CD4-positive, alpha-beta T cell (primary cell): ENCODE measurements around the gene RNF152. TPM values are rescaled to one million over a fixed set of nuclear protein-coding genes. Genes with fewer than 3 reads are reported as not detected.

Experiments
- ATAC-seq: fragments of 200-7000 bp; cut with Tn5 transposase; one replicate; pipeline ENCODE4 v1.10.0; 2022; ENCODE audit warnings: mild to moderate bottlenecking; ENCODE audit not compliant: poor library complexity
- CTCF ChIA-PET: fragments of 350-600 bp; sonication (Branson Sonifier 250); formaldehyde crosslinking; loops from one replicate; lab custom pipeline; 2021; ENCODE audit warnings: antibody characterized with exemption, inconsistent platforms; lab: Charles Lee
- POLR2A ChIA-PET: fragments of 350-600 bp; sonication (Branson Sonifier 250); formaldehyde crosslinking; loops from one replicate; lab custom pipeline; 2021; ENCODE audit warnings: antibody characterized with exemption, inconsistent platforms; lab: Charles Lee
- DNase-seq, 14 experiments: peaks; one replicate each; pipeline ENCODE4 v3.0.0-alpha.2; 2013 to 2020; ENCODE audit warnings: mixed read lengths in 2 of 14
- H3K27ac ChIP-seq, 2 donors: one replicate each; pipeline versions ENCODE4 v1.5.1 to v1.7.0; 2013; ENCODE audit warnings: low read length in 2 of 2, low read depth in 1 of 2, mild to moderate bottlenecking in 1 of 2
- H3K27me3 ChIP-seq, 2 experiments: 1 replicate in 1 of 2; 2 replicates in 1 of 2; pipeline versions ENCODE4 v1.6.1 to v1.7.0; 2013; ENCODE audit warnings: low read length in 2 of 2, control low read depth in 1 of 2, mild to moderate bottlenecking in 1 of 2, moderate library complexity in 1 of 2; ENCODE audit not compliant: insufficient read depth in 2 of 2, control insufficient read depth in 1 of 2
- H3K36me3 ChIP-seq: one replicate; pipeline ENCODE4 v1.6.1; 2013; ENCODE audit warnings: low read length, control low read depth; ENCODE audit not compliant: insufficient read depth
- H3K4me1 ChIP-seq: one replicate; pipeline ENCODE4 v1.6.1; 2013; ENCODE audit warnings: low read length, control low read depth; ENCODE audit not compliant: insufficient read depth
- H3K4me3 ChIP-seq: one replicate; pipeline ENCODE4 v1.5.1; 2013; ENCODE audit warnings: mild to moderate bottlenecking, low read length, moderate library complexity
- H3K9me3 ChIP-seq, 2 experiments: 1 replicate in 1 of 2; 2 replicates in 1 of 2; pipeline versions ENCODE4 v1.6.1 to v1.7.0; 2013; ENCODE audit warnings: low read length in 2 of 2, mild to moderate bottlenecking in 2 of 2, control low read depth in 1 of 2, moderate library complexity in 1 of 2; ENCODE audit not compliant: control insufficient read depth in 1 of 2, insufficient read depth in 1 of 2
- H3K27ac Mint-ChIP-seq: one replicate; pipeline ENCODE4 v1.8.0; 2020; ENCODE audit warnings: mixed read lengths
- H3K27me3 Mint-ChIP-seq: one replicate; pipeline ENCODE4 v1.8.0; 2021; ENCODE audit warnings: mixed read lengths
- H3K36me3 Mint-ChIP-seq: one replicate; pipeline ENCODE4 v1.8.0; 2021; ENCODE audit warnings: low read depth, mixed read lengths
- H3K4me1 Mint-ChIP-seq: one replicate; pipeline ENCODE4 v1.8.0; 2021; ENCODE audit warnings: low read depth, mixed read lengths
- H3K4me3 Mint-ChIP-seq: one replicate; pipeline ENCODE4 v1.8.0; 2020; ENCODE audit warnings: mild to moderate bottlenecking, mixed read lengths
- H3K9me3 Mint-ChIP-seq: one replicate; pipeline ENCODE4 v1.8.0; 2020; ENCODE audit warnings: mixed read lengths
- intact Hi-C, 2 experiments: fragments of 100-400 bp; cut with DNase I in 1 of 2; cut with micrococcal nuclease in 1 of 2; formaldehyde crosslinking; loops; one replicate each; pipeline versions ENCODE4 v1.15.1 to v1.9.0; 2023 to 2025; cut with DNase I, micrococcal nuclease
- total RNA-seq, 174 experiments: library from RNA in 2 of 174; stranded (reverse) in 2 of 174; gene quantifications; one replicate each; pipeline ENCODE4 v1.2.3 and lab custom pipeline; 2021 to 2026
- TF ChIP-seq, protein P1 (sequence below): fragments of 200-600 bp; IDR thresholded peaks from one replicate; pipeline ENCODE4 v1.8.0; 2022; ENCODE audit warnings: antibody characterized with exemption, mild to moderate bottlenecking

Gene RNF152
- total RNA-seq, 2 experiments from 2014 or later, result 0.60 to 1.0 TPM

DNA sequence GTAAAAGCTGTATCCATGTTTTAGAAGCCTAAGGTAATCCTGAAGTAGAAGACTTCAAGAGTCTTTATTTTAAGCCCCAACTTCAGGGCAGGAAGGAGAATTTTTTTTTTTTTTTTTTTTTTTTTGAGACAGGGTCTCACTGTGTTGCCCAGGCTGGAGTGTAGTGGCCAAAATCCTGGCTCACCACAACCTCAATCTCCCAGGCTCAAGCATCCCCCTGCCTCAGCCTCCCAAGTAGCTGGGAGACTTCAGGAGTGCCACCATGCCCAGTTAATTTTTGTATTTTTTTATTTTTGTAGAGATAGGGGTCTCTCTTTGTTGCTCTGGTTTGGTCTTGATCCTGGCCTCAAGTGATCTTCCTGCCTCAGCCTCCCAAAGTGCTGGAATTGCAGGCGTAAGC lies 3.3 kb upstream of the RNF152 start:
- Histone ChIP-seq H3K9me3 (peaks cover 0 to 11% of the 10 kb centered on the region in 2 experiments), H3K4me1 (peaks cover 20% of the 10 kb centered on the region), H3K27me3 (peaks cover 23 to 28% of the 10 kb centered on the region in 2 experiments), H3K36me3 (no peaks in the 10 kb centered on the region), H3K27ac (no peak overlapping the region), H3K4me3 (no peak overlapping the region)
- peaks cover 55% of the 10 kb centered on the region for H3K27me3 Mint-ChIP-seq
- H3K36me3 Mint-ChIP-seq, result peaks cover 12% of the 10 kb centered on the region
- no peaks in the 10 kb centered on the region for H3K9me3 Mint-ChIP-seq
- peak overlapping the region; percentile 46 for H3K4me3 Mint-ChIP-seq
- intact Hi-C loops, result no loop called here
- ChIA-PET CTCF (no interaction called here), POLR2A (no interaction called here)
- peaks cover 14% of the 10 kb centered on the region for H3K4me1 Mint-ChIP-seq
- TF ChIP-seq, protein P1, sequence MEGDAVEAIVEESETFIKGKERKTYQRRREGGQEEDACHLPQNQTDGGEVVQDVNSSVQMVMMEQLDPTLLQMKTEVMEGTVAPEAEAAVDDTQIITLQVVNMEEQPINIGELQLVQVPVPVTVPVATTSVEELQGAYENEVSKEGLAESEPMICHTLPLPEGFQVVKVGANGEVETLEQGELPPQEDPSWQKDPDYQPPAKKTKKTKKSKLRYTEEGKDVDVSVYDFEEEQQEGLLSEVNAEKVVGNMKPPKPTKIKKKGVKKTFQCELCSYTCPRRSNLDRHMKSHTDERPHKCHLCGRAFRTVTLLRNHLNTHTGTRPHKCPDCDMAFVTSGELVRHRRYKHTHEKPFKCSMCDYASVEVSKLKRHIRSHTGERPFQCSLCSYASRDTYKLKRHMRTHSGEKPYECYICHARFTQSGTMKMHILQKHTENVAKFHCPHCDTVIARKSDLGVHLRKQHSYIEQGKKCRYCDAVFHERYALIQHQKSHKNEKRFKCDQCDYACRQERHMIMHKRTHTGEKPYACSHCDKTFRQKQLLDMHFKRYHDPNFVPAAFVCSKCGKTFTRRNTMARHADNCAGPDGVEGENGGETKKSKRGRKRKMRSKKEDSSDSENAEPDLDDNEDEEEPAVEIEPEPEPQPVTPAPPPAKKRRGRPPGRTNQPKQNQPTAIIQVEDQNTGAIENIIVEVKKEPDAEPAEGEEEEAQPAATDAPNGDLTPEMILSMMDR, result no peak
- no peak overlapping the region for H3K27ac Mint-ChIP-seq
- no peak for ATAC-seq
- DNase-seq, result no peak

DNA sequence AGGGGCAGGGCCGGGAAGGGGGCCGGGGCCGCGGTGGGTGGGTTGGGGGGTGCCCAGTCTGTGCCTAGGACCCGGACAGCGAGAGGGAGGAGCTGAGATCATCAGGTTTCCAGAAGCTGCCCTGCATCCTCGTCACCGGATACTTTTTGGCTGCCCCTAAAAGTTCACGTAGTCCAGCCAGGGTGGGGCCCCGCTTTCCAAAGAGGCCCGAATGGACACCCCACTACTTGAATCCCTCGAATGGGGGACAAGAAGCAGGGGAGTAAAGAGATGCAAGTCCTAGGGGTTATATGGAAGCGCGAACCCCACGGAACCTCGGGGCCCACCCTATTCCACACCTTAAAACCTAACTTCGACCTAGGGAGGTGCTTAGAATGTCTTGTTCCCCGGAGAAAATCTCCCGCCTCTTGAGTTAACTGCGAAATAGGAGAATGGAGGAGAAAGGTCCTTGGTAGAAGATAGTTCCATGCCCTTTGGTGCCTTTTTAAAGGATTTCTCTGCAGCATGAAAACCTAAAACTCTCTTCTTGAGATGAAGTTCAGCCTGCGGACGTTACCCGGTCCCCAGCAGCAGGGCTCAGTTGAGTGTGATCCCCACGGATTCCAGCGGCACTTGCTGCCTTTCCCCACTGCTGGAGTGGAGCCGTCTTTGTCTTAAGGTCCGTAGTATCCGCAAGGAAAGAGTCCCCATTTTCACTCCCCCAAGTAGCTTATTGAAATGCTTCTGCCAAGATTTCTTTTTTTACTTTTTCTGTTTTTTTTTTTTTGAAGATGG lies 2.1 kb upstream of the RNF152 start:
- peaks cover 20% of the 10 kb centered on the region for H3K4me1 ChIP-seq
- no peaks in the 10 kb centered on the region for H3K36me3 ChIP-seq
- H3K27me3 ChIP-seq, result peaks cover 23 to 28% of the 10 kb centered on the region in 2 experiments
- Mint-ChIP-seq H3K9me3 (no peaks in the 10 kb centered on the region), H3K4me1 (peaks cover 14% of the 10 kb centered on the region), H3K4me3 (peak overlapping the region; percentile 72), H3K27me3 (peaks cover 54% of the 10 kb centered on the region), H3K27ac (no peak overlapping the region), H3K36me3 (peaks cover 12% of the 10 kb centered on the region)
- peaks cover 0 to 11% of the 10 kb centered on the region in 2 experiments for H3K9me3 ChIP-seq
- H3K4me3 ChIP-seq, result peak overlapping the region; percentile 53
- H3K27ac ChIP-seq, result no peak overlapping the region
- TF ChIP-seq, protein P1, result no peak
- intact Hi-C loops, result loop anchor here in 1 of 2 experiments (5.0 kb wide), 1 partner anchor 313 kb away; no protein-coding TSS in a partner anchor
- ATAC-seq (no peak), DNase-seq (no peak)
- CTCF ChIA-PET, result no interaction called here
- POLR2A ChIA-PET, result no interaction called here

DNA sequence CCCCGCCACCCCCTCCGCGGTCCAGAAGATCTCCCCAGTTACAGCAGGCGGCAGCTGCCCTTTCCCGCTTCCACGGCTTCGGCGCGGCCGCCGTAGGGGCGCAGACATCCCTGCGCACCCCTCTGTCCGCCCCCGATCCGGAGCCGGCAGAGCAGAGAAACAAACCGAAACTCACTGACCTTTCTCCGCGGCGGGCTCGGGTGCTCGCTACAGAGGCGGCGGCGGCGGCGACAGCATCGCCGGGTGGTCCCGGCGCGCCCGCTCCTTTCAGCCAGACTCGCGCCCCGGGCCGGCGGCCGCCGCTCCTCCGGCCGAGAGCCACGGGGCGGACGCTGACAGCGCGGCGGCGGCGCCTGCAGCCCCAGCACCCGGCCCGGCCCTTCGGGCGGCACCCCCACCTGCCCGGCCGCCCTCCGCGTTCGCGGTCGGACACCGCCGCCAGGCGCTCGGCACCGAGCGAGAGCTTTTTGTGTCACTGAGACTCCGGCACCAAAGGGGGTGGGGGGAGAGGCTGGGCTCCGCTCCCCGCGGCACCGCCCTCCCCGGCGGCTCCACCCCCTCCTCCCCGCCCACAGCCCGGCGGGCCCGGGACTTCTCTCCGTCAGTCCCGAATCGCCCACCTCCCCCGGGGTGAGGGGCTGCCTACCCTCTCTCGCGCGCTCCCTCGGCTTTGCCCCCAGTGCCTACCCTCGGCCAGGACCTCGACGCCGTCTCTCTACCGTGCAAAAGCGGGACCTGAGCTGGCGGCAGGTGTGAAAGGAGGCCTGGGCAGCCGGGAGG lies 1.4 kb upstream of the RNF152 start:
- TF ChIP-seq, protein P1, result no peak

More for the DNA sequence above, 1.4 kb upstream of the RNF152 start:
- no peaks in the 10 kb centered on the region for H3K9me3 Mint-ChIP-seq
- H3K4me3 ChIP-seq, result peak overlapping the region; percentile 61
- ChIA-PET POLR2A (no interaction called here), CTCF (no interaction called here)
- no peak overlapping the region for H3K27ac ChIP-seq
- peaks cover 14% of the 10 kb centered on the region for H3K4me1 Mint-ChIP-seq
- peaks cover 12% of the 10 kb centered on the region for H3K36me3 Mint-ChIP-seq
- ATAC-seq (peak; percentile 88), DNase-seq (peak; percentile 46 to 85 (median 62))
- H3K36me3 ChIP-seq, result no peaks in the 10 kb centered on the region
- H3K4me3 Mint-ChIP-seq, result peak overlapping the region; percentile 86
- peaks cover 23 to 28% of the 10 kb centered on the region in 2 experiments for H3K27me3 ChIP-seq
- H3K9me3 ChIP-seq, result peaks cover 0 to 11% of the 10 kb centered on the region in 2 experiments
- no peak overlapping the region for H3K27ac Mint-ChIP-seq
- intact Hi-C loops, result loop anchor here in 1 of 2 experiments (5.0 kb wide), 1 partner anchor 312 kb away; no protein-coding TSS in a partner anchor
- peaks cover 54% of the 10 kb centered on the region for H3K27me3 Mint-ChIP-seq
- H3K4me1 ChIP-seq, result peaks cover 20% of the 10 kb centered on the region
